Fibroblast of peridontal ligament (primary cell): ENCODE data around the gene HAND2.

Experiments used
- DNase-seq: peaks from one replicate; pipeline ENCODE4 v3.0.0-alpha.2; 2010; ENCODE audit errors: extremely low read depth

The HAND2 gene

DNA sequence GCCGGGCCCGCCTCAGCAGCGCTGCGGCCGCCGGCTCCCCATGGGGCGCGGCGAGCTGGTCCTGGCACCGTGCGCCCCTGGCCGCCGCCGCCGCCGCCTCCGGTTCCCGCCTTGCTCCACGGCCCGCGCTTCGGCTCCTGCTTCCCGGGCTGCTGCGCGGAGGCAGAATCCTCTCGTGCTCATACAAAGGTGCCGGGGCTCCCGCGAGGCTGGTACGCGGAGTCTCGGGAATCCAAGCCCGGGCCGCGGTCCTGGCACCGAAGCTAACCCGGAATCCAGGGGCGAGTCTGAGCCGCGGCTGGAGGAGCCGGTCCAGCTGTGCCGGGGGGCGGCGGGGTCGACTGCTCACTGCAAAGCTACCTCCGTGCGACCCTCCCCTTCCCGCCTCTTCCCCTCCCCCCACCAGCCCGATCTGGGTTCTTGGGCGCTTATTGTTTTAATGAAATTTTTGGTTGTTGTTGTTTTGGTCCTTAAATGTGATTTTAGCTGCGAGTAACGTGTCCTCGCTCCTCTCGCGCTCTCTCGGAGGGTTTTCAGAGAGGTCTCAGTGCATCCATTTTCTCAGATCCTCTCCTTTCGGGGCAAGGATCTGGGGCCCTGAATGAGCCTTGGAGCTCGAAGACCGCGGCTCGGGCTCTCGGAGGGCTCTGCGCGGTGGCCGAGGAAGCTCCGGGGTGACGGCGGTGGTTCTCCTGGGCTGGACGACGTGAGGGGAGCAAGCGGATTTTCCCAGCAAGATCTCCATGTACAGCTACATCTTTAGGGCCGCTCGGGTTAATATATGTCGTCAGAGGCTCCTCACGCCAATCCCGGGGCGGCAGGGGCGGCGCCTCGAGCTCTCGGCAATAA lies at the start of gene HAND2:
Gene HAND2 (minus strand): TSS at position 753 of the 849 bp plus-strand sequence. CDS start 940 bp downstream, outside the sequence.
- no peak for DNase-seq

DNA sequence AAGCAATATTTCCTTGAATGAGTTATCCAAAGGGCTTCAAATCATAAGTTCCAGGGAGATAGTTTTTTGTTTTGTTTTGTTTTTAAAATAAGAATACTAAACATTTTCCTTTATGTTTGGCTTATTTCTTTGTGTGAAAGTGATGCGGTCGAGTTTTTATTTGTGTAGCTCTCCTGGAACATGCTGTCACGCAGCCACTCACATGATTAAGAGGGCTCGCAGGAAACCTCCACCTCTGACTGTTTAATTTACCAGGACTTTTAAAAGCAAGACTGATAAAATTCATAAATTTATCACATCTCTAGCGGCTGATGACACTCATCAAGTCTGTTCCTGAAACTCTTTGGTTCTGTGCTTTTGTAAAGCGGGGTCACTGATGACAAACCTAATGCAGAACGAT lies 48.9 kb upstream of the HAND2 start:
- DNase-seq: no peak

DNA sequence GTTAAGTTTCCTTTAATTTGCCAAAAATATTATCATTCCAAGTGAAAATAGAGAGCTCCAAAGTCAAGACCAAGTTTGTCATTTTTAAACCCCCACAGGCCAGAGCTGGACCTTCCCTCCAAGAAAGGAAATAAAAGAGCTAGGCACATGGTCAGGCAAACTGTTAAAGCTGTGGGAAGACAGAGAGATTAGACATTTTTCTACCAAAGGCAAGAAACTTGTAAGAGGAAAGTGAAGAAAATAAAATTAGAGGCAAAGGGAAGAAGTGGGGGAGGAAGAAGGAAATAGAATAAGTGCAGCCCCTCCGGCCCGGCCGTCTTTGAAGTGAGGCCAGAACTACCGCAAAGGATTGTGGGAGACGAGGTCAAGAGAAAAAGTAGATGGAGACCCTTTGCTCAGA lies 47.9 kb upstream of the HAND2 start:
- no peak for DNase-seq

DNA sequence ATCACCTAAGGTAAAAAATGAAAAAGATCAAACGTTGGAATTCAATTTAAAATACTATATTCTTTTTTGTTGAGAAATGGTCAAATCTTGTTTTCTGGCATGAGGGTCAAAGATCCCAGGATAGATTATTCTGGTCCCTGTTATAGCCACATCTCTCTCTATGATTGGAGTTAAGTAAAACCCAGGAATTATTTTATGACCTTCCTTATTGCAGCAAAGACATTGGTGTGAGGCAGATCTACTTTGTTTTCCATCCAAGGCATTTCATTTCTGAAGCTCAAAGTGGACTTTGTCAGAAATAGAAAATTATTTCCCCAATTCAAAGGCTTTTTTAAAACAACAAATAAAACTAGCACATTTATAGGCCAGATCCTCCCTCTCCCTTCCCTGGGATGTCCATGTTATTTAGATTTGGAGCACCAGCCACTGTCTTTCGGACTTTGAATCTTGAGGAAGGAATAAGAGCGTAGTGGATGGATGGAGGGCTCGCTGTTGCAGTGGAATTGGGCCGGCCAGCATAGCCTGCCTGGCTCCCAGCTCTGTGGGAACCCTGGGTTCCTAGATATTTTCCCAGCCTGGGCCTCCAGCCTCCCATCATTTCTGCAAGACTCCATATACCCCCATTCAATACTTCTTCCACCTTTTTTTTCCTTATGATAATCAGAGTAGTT lies 45.6 kb upstream of the HAND2 start:
- no peak for DNase-seq

DNA sequence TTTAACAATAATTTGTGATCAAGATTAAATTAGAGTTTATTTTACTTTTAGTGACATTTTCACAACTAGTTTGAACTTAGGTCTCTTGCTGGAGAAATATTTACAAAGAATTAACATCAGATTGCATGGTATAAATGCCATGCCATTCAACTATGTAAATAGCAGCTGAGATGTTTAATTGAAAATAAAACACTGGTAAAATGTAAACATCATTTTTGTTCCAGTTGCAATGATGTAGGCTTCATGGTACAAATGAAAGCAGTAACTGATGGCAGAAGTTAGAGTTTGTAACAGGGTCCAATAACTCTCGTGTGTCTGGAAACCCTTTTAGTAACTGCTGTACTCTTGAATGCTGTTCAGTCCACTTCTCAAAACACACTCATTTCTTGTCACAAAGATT lies 43.7 kb upstream of the HAND2 start:
- DNase-seq: no peak

DNA sequence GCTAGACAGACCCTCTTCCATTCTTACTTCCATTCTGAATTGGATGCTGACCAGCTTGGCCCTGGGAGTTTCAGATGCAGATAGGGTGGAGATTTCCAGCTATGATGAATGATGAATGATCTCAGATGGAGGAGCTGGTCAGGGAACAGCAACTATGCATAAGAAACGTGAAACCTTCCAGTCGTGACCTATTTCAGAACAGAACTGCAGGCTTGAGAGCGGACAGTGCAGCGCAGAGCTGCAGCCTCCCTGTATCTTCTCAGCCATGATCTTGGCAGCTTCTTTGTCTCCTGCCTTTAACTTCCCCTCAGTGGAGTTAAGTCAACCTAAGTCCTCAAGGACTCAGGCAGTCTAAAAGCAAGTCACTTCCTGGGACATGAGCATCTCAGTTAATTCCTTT lies 43.3 kb upstream of the HAND2 start:
- no peak for DNase-seq

DNA sequence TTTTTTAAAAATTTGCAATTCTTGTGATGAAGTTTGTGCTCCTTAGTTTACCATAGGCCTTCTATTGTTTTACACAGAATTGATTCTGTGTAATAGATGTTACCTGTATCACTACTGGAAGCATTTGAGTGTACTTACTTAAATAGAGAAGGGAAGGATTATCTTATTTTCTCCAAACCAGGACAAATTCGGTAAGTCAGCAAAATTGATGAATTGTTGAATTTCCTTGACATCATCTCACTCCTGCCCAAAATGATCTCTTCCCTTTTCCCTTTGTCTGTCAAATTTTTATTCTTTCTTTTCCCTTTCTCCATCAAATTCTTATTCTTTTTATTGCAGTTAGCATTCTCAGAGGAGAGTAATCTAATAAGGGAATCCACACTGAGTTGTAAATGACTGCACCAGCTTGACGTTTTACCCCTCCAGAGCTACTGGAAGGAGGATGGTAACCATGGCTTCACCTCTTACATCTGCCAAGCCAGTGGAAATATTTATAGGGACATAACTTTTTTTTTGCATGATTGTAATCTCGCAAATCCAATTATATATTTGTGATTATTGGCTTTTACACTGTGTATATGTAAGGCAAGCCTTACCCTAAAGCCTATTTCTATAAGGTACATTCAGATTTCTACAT lies 42.6 kb upstream of the HAND2 start:
- DNase-seq: no peak

DNA sequence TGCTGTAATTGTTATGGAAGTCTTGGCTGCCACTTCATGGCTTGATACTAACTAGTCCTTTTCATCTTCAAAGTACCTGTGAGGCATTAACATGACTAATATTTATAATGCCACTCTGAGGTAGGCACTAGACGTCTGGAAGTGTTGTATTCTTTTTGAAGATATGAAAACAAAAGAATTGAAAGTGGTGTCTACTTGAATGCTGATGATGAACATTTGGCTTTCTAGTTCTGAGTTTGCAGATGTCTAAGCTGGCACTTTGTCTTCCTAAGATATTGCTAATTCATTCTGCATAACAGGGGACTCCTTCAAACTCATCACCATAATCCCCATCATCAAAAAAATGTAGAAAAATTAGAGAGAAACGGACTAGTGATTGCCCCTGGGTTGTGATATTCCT lies 41.6 kb upstream of the HAND2 start:
- DNase-seq: no peak

DNA sequence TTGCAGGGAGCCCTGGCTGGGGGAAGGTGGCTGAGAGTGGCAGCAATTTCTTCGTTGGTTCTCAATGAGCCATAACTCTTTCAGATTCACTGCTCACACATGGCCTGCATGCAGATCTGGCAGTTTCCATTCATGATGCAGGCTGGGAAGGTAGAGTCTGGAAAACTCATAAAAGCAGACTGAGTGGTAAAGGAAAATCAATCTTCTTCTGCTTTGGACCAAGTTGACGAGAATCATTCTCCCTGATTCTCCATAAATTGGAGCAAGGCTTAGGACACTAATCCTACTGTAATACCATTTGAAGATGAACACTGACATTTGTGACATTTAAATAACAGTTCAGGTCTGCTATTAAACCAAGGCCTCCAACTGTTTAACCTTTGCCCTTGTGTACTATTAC lies 35.3 kb upstream of the HAND2 start:
- no peak for DNase-seq

DNA sequence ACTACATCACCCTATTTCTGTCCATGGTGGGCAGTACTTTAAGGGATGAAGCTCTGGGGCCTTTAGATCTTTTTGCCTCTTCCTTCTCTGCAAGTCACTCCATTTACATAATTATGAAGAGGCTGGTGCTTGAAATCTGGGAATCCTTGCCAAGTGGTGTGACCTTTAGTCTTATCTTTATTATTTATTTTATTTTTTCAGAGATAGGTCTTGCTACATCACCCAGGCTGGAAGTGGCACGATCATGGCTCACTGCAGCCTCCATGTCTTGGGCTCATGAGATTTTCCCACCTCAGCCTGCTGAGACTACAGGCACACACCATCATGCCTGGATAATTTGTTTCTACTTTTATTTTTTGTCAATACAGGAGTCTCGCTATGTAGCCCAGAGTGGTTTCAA lies 34.4 kb upstream of the HAND2 start:
- DNase-seq: no peak

DNA sequence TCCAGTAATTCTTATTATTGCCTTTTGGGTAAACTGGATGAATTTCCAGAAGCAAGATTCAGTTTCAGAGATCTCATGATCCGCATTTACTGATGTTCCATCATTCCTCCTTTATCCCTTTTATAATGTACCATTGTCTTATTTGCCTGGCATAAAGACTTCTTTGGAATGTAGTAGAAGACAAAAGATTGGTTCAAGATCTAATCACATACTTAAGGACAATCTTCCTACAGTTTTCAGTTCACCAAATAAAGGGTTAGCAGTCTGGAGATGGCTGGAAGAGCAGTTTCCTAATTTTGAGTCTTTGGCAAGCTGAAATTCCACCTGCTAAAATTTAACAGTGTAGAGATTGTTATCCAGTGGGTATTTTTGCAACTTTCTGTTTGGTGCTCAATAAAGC lies 30.9 kb upstream of the HAND2 start:
- DNase-seq: no peak

DNA sequence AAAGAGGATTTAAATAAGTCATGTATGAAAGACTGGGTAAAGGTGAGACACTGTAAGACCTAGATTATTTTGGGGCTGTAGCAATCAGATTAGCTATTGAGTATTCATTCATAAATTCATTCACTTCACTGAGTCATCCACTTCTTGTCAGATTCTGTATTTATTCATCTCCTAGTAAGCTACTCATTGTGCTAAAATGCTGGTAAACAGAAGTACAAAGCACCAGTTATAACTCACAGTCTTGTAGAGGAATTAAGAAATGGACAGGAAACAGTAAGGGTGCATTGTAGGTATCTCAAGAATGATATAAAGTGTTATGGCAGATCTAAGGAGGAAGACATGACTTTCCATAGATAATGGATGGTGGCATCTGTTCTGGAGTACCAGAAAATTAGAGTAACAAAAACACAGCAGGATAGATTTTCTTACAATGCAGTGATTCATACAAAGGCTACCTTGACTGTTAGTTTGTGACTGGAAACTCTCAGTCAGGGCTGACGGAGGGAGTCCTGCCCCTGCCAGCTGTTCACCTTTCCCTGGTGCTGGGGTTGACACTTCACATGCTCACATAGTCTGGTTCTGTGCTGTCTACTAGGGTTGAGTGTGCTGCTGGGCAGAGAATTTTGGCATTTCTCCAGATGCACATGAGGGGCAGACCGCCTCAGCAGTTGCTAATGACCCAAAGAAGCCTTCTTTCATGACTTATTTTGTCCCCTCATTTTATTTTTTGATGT lies 26.5 kb upstream of the HAND2 start:
- DNase-seq: no peak

DNA sequence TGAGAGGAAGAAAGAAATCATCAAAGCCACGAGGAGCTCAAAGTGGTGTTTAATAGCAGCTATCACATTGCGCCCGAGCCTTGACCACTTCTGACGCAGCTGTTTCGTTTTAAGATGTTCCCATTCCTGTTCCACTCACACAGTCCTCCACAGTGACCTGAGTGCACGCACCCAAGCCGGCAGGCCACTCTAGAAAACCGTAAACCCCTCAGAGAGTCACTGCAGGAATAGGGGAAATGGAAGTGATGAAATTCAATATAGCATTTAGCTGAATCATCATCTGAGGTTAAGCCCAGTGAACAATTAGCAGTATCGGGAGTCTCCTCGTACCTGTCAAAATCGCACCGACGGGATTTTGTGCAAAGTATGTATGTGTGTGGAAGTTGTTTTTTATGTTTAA lies 17.9 kb upstream of the HAND2 start:
- no peak for DNase-seq

DNA sequence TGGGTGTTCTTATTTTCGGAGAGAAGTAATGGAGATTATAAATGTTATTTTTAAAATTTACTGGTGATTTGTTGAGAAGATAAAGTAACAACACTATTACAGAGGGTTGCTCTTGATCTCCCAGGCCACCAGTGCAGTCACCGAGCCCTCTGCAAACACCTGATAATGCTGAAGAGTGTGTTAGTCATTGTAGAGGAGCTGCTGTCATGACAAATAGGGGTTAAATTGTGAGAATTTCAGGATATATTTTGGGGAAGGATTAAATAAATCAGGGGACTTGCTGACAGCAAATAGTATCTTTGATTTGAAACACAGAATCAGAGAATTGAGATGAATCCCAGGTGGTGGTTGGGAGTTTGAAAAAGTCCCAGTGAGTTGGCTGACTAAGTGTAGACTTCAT lies 16.7 kb upstream of the HAND2 start:
- DNase-seq: no peak

DNA sequence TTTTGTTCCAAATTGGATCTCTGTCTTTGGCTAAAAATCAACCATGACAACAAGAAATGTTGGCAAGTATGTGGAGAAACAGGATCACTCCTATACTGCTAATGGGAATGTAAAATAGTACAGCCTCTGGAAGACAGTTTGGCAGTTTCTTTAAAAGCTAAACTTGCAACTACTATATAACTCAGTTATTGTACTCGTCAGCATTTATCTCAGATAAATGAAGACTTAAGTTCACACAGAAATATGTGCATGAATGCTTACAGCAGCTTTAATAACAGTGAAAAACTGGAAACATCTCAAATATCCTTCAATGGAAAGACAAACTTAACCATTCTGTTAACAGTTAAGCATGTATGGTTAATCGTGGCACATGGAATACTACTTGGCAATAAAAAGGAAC lies 15.4 kb upstream of the HAND2 start:
- DNase-seq: no peak

DNA sequence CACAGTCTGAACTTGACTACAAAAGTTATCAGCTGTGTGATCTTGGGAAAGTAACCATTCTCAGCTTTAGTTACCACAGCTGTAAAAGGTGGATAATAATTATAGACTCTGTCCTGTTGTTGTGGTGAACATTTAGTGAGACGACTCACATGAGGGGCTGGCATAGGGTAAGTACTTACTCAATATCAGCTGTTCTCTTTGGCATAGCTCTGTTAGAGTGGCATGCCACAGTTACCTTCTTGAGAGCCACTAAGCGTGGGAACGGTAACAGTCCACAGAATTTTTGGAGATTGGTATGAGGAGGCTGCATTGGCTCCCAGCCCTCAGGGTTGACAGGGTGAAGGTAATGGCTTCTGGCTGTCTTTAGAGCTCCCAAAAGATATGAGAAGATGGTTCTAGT lies 13.2 kb upstream of the HAND2 start:
- no peak for DNase-seq

DNA sequence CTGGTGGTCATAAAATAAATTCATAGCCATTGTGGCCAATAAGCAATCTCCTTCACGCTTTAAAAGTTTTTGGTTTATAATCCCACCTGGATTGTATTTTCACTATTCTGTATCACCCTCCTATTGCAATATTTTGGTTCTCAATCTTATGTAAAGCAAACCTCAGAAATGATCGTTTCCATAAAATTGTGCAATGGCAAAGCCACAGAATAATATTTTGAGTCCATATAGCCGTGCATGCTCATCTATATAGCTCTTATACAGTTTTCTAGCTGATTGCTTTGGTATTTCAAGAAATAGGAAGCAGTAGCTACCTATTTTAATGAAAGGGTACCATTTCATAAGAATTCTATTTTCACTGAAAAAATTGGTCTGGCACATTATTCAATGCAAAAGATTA lies 10.0 kb upstream of the HAND2 start:
- DNase-seq: no peak

DNA sequence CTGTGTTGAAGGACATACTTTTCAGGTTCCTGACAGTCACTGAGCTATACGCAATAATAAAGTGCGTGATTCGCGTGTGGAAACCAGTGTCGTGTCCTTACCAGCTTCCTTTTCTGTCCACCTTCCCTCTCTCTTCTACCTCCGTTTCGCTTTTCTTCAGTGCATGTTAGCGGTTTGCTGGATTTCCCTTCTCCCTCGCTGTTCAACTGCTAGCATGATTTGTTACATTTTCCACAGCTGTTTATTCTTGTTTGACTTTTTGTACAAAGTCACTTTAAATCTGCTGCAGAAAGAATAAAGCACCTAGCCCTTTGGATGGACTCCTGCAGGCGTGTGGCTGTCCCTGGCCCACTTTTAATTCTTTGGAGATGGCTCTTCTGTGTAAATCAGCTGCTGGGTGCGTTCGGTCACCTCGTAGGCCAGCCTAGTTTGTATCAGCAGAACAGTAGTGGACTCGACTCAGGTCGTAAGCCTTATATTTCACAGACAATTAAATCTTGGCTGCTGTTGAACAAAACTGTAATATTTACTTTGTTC lies 8.9 kb upstream of the HAND2 start:
- no peak for DNase-seq

DNA sequence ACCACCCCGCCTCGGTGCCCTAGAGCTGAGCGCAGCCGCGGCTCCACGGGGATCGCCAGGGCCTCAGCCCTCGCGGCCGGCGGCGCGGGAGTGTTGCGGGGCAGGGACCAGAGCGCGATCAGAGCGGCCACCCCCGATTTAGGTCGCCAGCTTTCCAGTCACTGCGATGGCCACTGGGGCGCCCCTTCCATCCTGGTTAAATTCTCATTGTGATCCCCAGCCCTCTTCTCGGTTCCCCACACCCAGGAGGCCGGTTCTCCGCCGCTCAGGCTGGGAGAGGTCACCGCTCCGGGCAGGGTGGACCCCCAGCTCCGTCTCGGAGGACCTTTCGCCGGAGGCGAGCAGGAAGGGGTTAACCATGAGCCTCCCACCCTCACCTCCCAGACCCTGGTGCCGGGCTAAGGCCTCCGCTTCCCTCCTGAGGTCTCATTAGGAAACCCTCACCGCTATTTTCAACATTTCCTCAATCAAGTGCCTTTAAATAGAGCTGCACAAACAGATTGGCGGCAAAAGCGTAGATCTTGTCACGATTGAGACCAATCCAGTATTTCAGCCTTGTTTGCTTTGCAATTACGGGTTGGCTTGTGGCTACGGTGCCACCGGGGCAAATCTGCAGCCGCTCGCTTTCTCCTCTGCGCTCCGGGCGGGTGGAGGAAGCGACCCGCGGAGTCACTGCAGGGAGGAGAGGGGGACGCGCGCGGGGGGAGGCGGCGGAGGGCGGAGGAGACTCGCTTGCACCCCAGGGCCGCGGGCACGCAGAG lies 8.3 kb upstream of the HAND2 start:
- DNase-seq: no peak

DNA sequence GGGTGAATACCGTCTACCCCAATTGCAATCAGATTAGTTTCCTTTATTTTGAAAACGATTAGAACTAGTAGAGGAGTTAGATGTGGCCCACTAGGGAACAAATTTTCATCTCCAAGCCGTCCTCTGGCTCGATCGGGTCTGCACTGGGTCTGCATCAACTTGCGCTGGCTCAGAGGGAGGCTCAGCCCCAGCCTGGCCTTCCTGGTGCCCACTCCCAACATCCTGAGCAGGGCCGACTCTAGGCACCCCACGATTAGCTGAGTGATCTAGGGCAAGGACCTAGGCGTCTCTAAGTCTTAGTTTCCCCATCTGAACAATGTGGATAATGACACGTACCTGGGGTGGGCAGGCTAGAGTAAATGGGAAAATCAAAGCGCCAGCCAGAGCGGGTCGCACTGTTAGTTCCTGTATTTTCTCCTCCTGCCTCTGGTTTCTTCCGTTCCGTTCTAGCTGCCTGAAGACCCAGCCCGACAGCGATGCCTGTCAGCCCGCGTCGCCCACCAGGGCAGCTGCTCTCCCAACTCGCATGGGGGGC lies 7.7 kb upstream of the HAND2 start:
- no peak for DNase-seq

DNA sequence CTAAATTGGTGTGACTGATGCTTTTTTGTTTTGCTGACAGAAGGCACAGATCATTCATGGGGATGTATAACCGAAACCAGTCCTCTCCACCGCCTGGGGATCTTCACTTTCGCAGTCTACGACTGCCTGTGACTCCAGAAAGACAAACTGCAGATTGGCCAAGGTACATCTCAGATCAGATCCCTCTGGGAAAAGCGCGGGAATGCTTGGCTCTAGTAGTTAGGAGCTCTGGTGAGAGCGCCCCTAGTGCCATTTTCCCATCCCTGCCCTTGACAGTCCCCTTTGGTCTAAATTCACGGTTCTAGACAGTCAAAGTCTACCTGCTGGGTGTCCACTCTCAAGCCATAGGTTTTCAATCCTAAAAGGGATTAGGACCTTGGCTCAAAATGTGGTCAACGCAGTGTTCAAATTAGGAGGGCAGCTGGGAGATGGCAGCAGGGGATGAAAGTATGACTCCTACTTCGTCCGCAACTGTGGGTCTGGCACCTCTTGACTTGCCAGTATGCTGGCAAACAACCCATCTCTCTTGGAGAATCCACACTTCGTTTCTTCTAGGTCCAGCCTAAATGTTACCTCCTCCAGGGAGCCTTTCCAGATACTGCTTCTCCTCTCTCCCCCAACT lies 6.9 kb upstream of the HAND2 start:
- DNase-seq: no peak
